Stimulated activated CD4-positive, alpha-beta T cell treated with anti-CD3 and anti-CD28 coated beads, Interleukin-2, amount 100 ng/mL, for 4 hours (primary cell): ENCODE results near the gene GFI1B.
"Not testable (repeated sequence)": the region's sequence is repeated elsewhere in the genome, so short reads cannot be mapped to it uniquely, and the experiment has no call there.

Experiments used
- DNase-seq: peaks from one replicate; pipeline ENCODE4 v3.0.0-alpha.2; 2020; ENCODE audit warnings: low read depth

The GFI1B gene

DNA sequence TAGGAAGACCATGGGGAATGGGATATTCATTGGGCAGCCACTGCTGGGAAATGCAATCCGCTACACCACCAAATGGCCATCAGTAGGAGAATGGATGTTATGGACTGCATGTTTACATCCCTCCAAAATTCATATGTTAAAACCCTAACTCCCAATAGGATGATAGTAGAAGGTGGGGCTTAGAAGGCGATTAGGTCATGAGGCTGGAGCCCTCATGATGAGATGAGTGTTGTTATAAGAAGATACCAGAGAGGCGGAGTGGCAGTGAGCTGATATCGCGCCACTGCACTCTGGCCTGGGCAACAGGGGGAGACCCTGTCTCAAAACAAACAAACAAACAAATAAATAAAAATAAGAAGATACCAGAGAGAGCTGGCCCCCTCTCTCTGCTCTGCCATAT lies 36.2 kb downstream of the GFI1B start:
- DNase-seq: no peak

DNA sequence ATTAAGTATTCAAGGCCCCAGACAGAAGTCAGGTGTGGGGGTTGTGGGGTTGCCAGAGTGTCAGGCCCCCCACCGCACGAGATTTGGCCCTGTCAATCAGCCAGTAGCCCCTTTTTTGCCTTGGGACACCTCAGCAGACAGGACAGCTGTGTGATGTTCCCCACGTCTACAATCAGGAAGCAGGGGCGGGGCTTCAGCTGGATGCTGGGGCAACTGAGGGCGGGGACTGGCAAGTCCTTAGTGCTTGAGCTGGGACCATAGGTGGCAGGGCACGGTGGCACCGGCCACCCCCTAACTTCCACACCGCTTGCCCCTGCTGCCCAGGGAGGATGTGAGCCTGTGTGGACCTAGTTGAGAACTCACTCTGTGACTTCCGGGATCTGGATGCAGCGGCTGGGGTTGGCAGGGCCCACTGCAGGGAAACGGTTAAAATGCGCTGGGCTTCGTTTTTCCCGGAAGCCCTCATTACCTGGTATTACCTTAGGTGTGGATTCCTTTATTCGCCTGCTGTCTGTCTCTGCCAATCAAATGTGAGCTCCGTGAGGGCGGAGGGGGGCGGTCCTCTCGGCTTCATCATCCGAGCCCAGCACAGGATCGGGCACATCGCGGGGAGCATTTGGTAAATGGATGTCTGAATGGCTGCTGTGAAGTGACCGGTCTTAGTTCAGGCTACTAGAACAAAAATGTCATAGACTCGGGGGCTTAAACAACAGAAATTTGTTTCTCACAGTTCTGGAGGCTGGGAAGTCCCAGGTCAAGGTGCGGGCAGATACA lies 44.8 kb downstream of the GFI1B start:
- DNase-seq: no peak

DNA sequence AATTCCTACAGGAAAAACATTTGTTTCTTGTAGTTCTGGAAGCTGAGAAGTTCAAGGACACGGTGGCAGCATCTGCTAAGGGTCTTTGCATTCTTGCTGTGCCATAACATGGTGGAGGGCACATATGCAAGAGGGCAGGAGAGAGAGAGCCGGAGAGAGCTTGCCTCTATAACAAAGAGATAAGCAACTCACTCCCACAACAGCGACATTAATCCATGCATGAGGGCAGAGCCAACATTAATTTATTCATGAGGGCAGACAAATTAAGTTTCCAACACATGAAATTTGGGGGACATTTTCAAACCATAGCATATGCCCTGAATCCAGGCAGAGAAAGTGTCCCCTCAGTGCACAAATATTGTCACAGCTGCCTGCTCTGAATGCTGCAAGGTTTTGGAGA lies 47.9 kb downstream of the GFI1B start:
- DNase-seq: no peak

DNA sequence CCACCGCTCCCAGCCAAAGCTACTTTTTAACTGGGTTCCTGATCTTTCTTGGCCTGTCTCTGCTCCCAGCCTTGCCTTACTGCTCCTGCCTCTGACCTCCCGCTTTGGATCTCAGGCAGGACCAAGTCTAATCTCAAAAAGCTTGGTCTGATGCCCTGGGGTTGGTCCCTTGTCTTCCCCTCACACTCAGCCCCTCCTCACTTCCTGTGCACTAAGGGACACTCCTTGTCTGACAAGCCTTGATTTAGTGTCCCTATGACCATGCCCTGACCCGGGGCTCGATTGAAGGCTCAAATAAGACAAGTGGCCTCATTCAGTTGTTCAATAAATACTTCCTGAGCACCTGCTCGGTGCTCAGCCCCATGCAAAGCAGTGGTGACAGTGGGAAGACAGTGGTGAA lies 48.6 kb downstream of the GFI1B start:
- no peak for DNase-seq

DNA sequence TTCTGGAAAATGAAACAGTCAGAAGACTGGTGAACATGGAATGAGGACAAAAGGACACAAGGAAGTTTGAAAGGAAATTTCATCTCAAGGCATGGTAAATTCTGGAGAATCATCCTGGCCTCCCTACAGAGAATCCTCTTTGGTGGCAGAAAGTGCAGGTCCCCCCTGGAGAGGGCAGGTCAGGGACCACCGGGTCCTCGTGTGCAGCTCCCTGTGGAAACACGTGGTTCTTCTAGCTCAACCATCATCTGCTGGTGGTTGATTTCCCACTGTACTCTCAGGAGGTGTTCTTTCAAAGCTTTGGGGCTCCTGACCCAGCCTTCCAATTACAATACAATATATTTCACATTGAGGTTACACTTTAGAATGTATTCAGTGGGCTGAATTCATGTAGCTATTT lies 49.7 kb downstream of the GFI1B start:
- DNase-seq: no peak

DNA sequence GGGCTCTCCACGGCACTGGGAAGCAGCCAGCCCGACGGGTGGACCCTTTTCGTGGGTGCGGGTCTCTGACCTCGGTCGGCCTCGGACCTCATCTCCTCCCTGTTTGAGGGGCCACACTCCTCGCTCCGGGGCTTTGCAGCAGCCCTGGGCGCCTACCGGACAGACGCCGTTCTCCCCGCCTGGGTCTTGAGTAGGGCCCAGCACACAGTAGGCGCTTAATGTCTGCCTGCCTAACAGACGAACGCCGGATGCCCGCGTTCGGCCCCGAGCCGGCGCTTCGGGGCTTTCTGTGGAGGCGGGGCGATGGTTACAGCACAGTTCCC lies 51.5 kb downstream of the GFI1B start:
- no peak for DNase-seq

DNA sequence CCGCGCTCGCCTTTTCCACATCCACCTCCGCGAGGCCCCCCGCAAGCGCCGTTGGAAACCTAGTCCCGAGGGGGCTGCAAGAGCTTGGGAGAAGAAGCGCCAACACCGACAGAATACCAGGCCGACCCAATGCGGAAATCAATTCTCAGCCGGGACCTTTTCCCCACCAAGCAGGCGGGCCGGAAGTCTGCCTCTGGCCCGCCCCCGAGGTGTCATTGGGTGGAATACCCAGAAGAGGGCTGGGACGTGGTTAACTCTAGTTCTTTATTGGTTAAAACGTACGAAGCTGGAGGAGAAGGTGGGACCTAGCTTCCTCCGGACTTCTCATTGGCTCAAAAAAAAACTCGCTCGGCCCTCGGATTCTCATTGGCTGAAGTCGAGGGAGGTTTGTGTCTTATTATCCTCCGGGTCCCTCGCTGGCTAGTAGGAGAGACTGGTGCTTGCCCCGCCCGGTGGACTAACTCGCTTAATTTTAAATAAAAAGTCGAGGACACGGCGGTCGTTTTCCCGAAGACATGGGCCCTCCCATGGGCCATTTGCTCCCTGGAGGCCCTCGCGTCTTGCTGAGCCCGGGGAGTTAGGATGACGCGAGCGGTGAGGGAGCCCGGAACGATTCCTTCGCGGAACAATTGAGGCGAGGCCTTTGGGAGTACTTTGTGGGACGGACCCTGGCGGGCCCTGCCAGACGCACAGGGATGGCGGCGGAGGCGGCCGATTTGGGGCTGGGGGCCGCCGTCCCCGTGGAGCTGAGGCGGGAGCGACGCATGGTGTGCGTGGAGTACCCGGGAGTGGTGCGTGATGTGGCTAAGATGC lies 52.0 kb downstream of the GFI1B start, which contains the start of gene GTF3C5:
Gene GTF3C5, plus strand, starts transcription at position 681 of the 813 bp plus-strand sequence. Its CDS starts 15 bp downstream, at position 696.
- DNase-seq: peak; percentile 90

DNA sequence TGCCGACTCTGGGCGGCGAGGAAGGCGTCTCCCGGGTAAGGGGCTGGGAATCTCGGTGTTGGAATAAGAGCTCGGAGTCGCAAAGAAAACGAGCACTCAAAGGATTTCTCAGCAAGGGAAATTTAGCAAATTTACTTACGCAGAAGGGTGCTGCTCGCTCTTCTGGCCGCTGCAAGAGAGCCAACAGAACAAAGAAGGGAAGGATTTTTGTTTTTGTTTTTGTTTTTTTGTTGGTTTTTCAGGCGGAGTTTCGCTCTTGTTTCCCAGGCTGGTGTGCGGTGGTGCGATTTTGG lies 52.6 kb downstream of the GFI1B start:
- no peak for DNase-seq

DNA sequence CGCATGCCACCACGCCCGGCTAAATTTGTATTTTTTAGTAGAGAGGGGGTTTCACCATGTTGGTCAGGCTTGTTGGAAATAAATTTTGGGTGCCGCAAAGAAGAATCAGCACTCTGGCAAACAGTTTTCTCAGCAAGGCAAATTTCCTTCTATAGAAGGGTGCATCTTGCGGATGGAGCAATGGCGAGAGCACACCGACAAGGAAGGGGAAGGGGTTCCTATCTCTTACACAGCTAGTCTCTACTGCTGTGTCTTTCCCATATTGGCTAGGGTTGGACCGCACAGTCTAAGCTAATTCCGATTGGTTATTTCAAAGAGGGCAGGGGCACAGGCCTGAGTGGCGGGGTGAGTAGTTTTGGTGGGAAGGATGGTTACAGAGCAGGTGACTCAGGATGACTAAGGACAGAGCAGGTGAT lies 53.0 kb downstream of the GFI1B start:
- DNase-seq: no peak

DNA sequence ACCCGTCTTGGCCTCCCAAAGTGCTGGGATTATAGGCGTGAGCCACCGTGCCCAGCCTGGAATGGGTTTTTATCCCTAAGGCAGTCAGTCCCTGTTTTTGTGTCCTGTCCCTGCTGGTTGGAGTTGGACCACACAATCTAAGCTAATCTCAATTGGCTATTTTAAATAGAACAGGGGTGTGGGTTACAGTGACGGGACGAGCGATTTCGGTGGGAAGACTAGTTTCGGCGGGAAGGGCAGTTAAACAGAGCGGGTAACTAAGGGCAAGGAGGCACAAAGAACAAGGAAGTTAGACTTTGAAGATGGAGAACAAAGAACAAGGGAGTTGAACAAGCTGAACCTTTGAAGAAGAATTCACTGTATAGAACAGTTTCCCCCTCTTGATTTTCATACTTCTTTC lies 53.7 kb downstream of the GFI1B start:
- DNase-seq: no peak

DNA sequence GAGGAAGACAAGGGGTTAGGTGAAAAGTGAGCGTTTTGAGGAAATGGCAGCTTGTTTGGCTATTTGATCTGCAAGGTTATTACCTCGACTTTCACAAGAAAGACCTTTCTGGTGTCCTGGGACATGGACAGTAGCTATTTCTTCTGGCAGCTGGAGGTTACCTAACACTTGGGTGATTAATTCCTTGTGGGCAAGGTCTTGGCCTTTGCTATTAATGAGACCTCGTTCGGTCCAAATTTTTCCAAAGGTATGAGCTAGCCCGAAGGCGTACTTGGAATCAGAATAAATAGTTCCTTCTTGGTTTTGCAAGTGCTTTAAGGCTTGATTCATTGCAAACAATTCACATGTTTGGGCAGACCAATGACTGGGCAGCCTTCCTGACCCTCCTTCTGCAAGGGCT lies 57.2 kb downstream of the GFI1B start:
- DNase-seq: no peak

DNA sequence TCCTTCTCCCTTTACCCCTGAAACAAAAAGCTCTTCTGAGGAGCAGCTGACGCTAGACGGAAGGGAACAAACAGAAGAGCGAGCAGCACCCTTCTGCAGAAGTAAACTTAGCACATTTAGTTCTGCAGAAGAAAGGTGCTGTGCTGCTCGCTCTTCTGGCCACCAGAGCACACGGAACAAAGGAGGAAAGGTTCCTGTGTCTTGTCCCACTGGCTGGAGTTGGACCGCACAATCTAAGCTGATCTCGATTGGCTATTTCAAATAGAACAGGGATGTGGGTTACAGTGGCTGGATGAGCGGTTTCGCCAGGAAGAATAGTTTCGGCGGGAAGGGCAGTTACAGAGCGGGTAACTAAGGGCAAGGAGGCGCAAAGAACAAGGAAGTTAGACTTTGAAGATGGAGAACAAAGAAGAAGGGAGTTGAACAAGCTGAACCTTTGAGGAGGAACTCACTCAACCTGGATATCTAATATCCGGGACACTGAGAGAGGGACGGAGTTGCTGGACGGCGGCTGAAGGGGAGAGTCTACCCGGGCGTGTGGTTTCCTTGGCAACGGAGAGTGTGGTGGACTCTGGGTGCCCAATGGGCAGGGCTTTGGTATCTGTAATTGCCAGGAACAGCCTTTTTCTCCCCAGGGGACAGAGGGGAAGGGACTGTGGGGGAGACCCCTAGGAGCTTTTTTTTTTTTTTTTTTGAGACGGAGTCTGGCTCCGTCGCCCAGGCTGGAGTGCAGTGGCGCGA lies 59.5 kb downstream of the GFI1B start:
- DNase-seq: no peak

DNA sequence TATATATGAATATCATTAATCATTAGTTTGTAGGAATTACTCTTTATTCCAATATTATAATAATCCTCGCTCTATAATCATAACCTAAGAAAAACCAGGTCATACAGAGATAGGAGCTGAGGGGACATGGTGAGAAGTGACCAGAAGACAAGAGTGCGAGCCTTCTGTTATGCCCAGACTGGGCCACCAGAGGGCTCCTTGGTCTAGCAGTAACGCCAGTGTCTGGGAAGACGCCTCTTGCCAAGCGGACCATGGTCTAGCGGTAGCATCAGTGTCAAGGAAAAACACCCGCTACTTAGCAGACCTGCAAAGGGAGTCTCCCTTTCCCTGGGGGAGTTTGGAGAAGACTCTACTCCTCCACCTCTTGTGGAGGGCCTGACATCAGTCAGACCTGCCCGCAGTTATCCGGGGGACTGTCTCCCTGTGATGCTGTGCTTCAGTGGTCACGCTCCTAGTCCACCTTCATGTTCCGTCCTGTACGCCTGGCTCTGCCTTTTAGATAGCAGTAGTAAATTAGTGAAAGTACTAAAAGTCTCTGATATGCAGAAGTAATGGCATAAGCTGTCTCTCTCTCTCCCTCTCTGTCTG lies 62.5 kb downstream of the GFI1B start:
- DNase-seq: not testable (repeated sequence)
